ENCODE data around the gene NTRK3. TPM values are rescaled to one million over a fixed set of nuclear protein-coding genes. Genes with fewer than 3 reads are reported as not detected.

Gene NTRK3
- total RNA-seq, 2 donors from 2014 or later: not detected

GRCh38 chr15:87942316-87942715, 314.2 kb downstream of the NTRK3 start:
- Mint-ChIP-seq H3K36me3 (ENCODE audit: low read depth) (no peaks in the 10 kb centered on the region), H3K27me3 (peaks cover 39% of the 10 kb centered on the region), H3K4me1 (peaks cover 5% of the 10 kb centered on the region), H3K27ac (no peak overlapping the region), H3K4me3 (no peak overlapping the region)
- ATAC-seq: no peak
- H3K9me3 ChIP-seq (ENCODE audit: control insufficient read depth, low read length, poor library complexity, severe bottlenecking): no peaks in the 10 kb centered on the region
- DNase-seq: no peak

- no peaks in the 10 kb centered on the region for H3K36me3 Mint-ChIP-seq (ENCODE audit: low read depth)
- H3K4me1 Mint-ChIP-seq: peaks cover 5% of the 10 kb centered on the region
- H3K9me3 ChIP-seq (ENCODE audit: control insufficient read depth, low read length, poor library complexity, severe bottlenecking): no peaks in the 10 kb centered on the region
- H3K4me3 Mint-ChIP-seq: no peak overlapping the region
- ATAC-seq: no peak
- no peak overlapping the region for H3K27ac Mint-ChIP-seq
- H3K27me3 Mint-ChIP-seq: peaks cover 40% of the 10 kb centered on the region
- DNase-seq: no peak
Measured at GRCh38 chr15:87941606-87942005, 314.9 kb downstream of the NTRK3 start.

- peaks cover 5% of the 10 kb centered on the region for H3K4me1 Mint-ChIP-seq
- DNase-seq (no peak), ATAC-seq (no peak)
- H3K36me3 Mint-ChIP-seq (ENCODE audit: low read depth): no peaks in the 10 kb centered on the region
- H3K4me3 Mint-ChIP-seq: no peak overlapping the region
- H3K9me3 ChIP-seq (ENCODE audit: control insufficient read depth, low read length, poor library complexity, severe bottlenecking): no peaks in the 10 kb centered on the region
- peaks cover 36% of the 10 kb centered on the region for H3K27me3 Mint-ChIP-seq
- no peak overlapping the region for H3K27ac Mint-ChIP-seq
Measured at GRCh38 chr15:87940768-87941167, 315.8 kb downstream of the NTRK3 start.

GRCh38 chr15:87939848-87940457, 316.6 kb downstream of the NTRK3 start:
- Mint-ChIP-seq H3K4me3 (no peak overlapping the region), H3K27me3 (peaks cover 36% of the 10 kb centered on the region), H3K4me1 (peaks cover 5% of the 10 kb centered on the region), H3K27ac (no peak overlapping the region), H3K36me3 (ENCODE audit: low read depth) (no peaks in the 10 kb centered on the region)
- H3K9me3 ChIP-seq (ENCODE audit: control insufficient read depth, low read length, poor library complexity, severe bottlenecking): no peaks in the 10 kb centered on the region
- ATAC-seq (no peak), DNase-seq (no peak)

- no peak for DNase-seq
- no peaks in the 10 kb centered on the region for H3K9me3 ChIP-seq (ENCODE audit: control insufficient read depth, low read length, poor library complexity, severe bottlenecking)
- H3K4me1 Mint-ChIP-seq: peaks cover 5% of the 10 kb centered on the region
- no peaks in the 10 kb centered on the region for H3K36me3 Mint-ChIP-seq (ENCODE audit: low read depth)
- no peak for ATAC-seq
- H3K27ac Mint-ChIP-seq: no peak overlapping the region
- H3K27me3 Mint-ChIP-seq: peaks cover 26% of the 10 kb centered on the region
- no peak overlapping the region for H3K4me3 Mint-ChIP-seq
Measured at GRCh38 chr15:87938031-87938430, 318.5 kb downstream of the NTRK3 start.

GRCh38 chr15:87935583-87935982, 321.0 kb downstream of the NTRK3 start:
- DNase-seq: no peak
- Mint-ChIP-seq H3K36me3 (ENCODE audit: low read depth) (no peaks in the 10 kb centered on the region), H3K4me3 (no peak overlapping the region), H3K27ac (no peak overlapping the region), H3K4me1 (peaks cover 5% of the 10 kb centered on the region), H3K27me3 (peaks cover 19% of the 10 kb centered on the region)
- no peak for ATAC-seq
- no peaks in the 10 kb centered on the region for H3K9me3 ChIP-seq (ENCODE audit: control insufficient read depth, low read length, poor library complexity, severe bottlenecking)

- H3K36me3 Mint-ChIP-seq (ENCODE audit: low read depth): no peaks in the 10 kb centered on the region
- ATAC-seq (no peak), DNase-seq (no peak)
- H3K4me1 Mint-ChIP-seq: no peaks in the 10 kb centered on the region
- no peaks in the 10 kb centered on the region for H3K27me3 Mint-ChIP-seq
- H3K4me3 Mint-ChIP-seq: no peak overlapping the region
- H3K9me3 ChIP-seq (ENCODE audit: control insufficient read depth, low read length, poor library complexity, severe bottlenecking): no peaks in the 10 kb centered on the region
- no peak overlapping the region for H3K27ac Mint-ChIP-seq
Measured at GRCh38 chr15:87931584-87931983, 325.0 kb downstream of the NTRK3 start.

- no peaks in the 10 kb centered on the region for H3K4me1 Mint-ChIP-seq
Measured at GRCh38 chr15:87930457-87930856, 326.1 kb downstream of the NTRK3 start.

GRCh38 chr15:87929841-87930240, 326.7 kb downstream of the NTRK3 start:
- Mint-ChIP-seq H3K4me3 (no peak overlapping the region), H3K4me1 (no peaks in the 10 kb centered on the region), H3K27ac (no peak overlapping the region), H3K36me3 (ENCODE audit: low read depth) (no peaks in the 10 kb centered on the region), H3K27me3 (no peaks in the 10 kb centered on the region)
- H3K9me3 ChIP-seq (ENCODE audit: control insufficient read depth, low read length, poor library complexity, severe bottlenecking): no peaks in the 10 kb centered on the region
- DNase-seq: no peak
- no peak for ATAC-seq

More at GRCh38 chr15:87930457-87930856, 326.1 kb downstream of the NTRK3 start:
- ATAC-seq (no peak), DNase-seq (no peak)
- H3K36me3 Mint-ChIP-seq (ENCODE audit: low read depth): no peaks in the 10 kb centered on the region
- H3K9me3 ChIP-seq (ENCODE audit: control insufficient read depth, low read length, poor library complexity, severe bottlenecking): no peaks in the 10 kb centered on the region
- H3K27me3 Mint-ChIP-seq: no peaks in the 10 kb centered on the region
- no peak overlapping the region for H3K27ac Mint-ChIP-seq
- no peak overlapping the region for H3K4me3 Mint-ChIP-seq

- no peaks in the 10 kb centered on the region for H3K36me3 Mint-ChIP-seq (ENCODE audit: low read depth)
- H3K27ac Mint-ChIP-seq: no peak overlapping the region
- peaks cover 4% of the 10 kb centered on the region for H3K27me3 Mint-ChIP-seq
- no peaks in the 10 kb centered on the region for H3K4me1 Mint-ChIP-seq
- H3K4me3 Mint-ChIP-seq: no peak overlapping the region
- DNase-seq (no peak), ATAC-seq (no peak)
- no peaks in the 10 kb centered on the region for H3K9me3 ChIP-seq (ENCODE audit: control insufficient read depth, low read length, poor library complexity, severe bottlenecking)
Measured at GRCh38 chr15:87924433-87924832, 332.1 kb downstream of the NTRK3 start.

GRCh38 chr15:87919064-87919463, 337.5 kb downstream of the NTRK3 start:
- H3K27ac Mint-ChIP-seq: no peak overlapping the region
- no peaks in the 10 kb centered on the region for H3K36me3 Mint-ChIP-seq (ENCODE audit: low read depth)
- ATAC-seq (no peak), DNase-seq (no peak)
- no peaks in the 10 kb centered on the region for H3K4me1 Mint-ChIP-seq
- H3K4me3 Mint-ChIP-seq: no peak overlapping the region
- no peaks in the 10 kb centered on the region for H3K9me3 ChIP-seq (ENCODE audit: control insufficient read depth, low read length, poor library complexity, severe bottlenecking)
- peaks cover 4% of the 10 kb centered on the region for H3K27me3 Mint-ChIP-seq

GRCh38 chr15:87917480-87917879, 339.1 kb downstream of the NTRK3 start:
- Mint-ChIP-seq H3K4me1 (no peaks in the 10 kb centered on the region), H3K4me3 (no peak overlapping the region), H3K27ac (no peak overlapping the region), H3K36me3 (ENCODE audit: low read depth) (no peaks in the 10 kb centered on the region), H3K27me3 (no peaks in the 10 kb centered on the region)
- DNase-seq (no peak), ATAC-seq (no peak)
- no peaks in the 10 kb centered on the region for H3K9me3 ChIP-seq (ENCODE audit: control insufficient read depth, low read length, poor library complexity, severe bottlenecking)

GRCh38 chr15:87916208-87916607, 340.3 kb downstream of the NTRK3 start:
- Mint-ChIP-seq H3K36me3 (ENCODE audit: low read depth) (no peaks in the 10 kb centered on the region), H3K4me3 (no peak overlapping the region), H3K27me3 (no peaks in the 10 kb centered on the region), H3K27ac (no peak overlapping the region), H3K4me1 (no peaks in the 10 kb centered on the region)
- H3K9me3 ChIP-seq (ENCODE audit: control insufficient read depth, low read length, poor library complexity, severe bottlenecking): no peaks in the 10 kb centered on the region
- ATAC-seq: no peak
- DNase-seq: no peak

GRCh38 chr15:87910301-87910700, 346.2 kb downstream of the NTRK3 start:
- H3K27me3 Mint-ChIP-seq: peaks cover 7% of the 10 kb centered on the region
- H3K27ac Mint-ChIP-seq: no peak overlapping the region
- no peaks in the 10 kb centered on the region for H3K4me1 Mint-ChIP-seq
- H3K36me3 Mint-ChIP-seq (ENCODE audit: low read depth): no peaks in the 10 kb centered on the region
- H3K4me3 Mint-ChIP-seq: no peak overlapping the region
- no peaks in the 10 kb centered on the region for H3K9me3 ChIP-seq (ENCODE audit: control insufficient read depth, low read length, poor library complexity, severe bottlenecking)
- DNase-seq (no peak), ATAC-seq (no peak)
